NCI-H1105 (cell line): ENCODE data around the gene LTF.
"Not testable (repeated sequence)": the region's sequence is repeated elsewhere in the genome, so short reads cannot be mapped to it uniquely, and the experiment has no call there.

Experiments used
- DNase-seq: peaks from one replicate; lab custom pipeline; 2025; lab: John Stamatoyannopoulos, UW

The LTF gene

DNA sequence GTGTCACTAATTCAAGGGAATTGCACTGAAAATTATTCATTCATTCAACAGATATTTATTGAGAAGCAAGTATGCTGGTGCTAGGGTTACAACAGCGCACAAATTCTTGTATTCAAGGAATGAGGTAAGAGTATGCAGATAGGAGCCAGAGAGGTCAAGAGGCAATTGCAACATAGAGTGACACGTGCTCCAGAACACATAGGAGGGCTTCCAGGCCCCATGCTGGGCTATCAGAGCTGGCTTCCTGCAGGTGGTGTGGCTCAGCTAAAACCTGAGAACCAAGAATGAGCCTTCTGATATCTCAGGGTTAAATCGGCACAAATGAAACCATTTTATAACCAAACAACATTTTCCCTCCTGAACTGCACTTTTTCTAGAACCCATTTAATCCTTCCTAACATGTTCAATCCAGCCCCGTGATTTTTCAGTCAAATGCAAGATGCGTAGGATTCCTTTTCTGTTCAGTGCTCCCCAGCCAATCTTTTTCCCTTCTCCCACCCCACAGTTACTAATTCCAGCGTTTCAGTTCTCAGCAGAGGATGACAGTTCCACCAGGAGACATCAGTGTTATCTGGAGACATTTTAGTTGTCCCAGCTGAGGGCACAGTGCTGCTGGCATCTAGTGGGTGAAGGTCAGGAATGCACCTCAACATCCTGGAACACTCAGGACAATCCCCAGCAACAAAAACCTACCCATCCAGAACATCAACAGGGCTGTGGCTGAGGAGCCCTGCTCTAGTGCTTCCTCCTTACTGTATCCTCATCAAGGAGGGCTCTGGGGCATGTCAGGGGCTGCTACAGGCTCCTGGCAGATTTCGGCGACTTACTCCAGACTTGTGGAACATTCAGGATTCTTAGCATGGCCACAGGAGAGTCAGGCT is 70.9 kb downstream of the LTF start:
- DNase-seq = no peak

GRCh38 chr3:46393011-46393410 is 71.7 kb downstream of the LTF start:
- DNase-seq = no peak

DNA sequence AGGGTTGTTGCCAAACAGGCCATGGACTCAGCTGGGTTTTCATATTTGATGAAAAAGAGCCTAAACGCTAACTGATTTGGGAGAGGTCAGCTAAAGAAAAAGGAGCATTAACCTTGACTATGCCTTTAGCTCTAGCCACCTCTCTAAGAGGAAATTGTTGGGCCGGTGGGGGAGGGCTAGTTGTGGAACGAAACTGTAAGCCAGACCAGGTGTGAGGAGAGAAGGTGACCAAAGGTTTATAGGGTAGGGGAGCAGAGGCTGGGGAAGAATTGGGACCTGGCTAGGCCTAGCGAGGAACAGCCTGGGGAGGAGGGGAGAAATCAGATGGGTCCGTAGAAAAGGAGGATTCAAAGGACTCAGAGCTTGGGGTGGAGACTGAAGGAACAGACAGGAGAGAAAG is 73.2 kb downstream of the LTF start:
- not testable (repeated sequence) for DNase-seq

- no peak for DNase-seq
Measured at GRCh38 chr3:46389306-46389705, 75.4 kb downstream of the LTF start.

DNA sequence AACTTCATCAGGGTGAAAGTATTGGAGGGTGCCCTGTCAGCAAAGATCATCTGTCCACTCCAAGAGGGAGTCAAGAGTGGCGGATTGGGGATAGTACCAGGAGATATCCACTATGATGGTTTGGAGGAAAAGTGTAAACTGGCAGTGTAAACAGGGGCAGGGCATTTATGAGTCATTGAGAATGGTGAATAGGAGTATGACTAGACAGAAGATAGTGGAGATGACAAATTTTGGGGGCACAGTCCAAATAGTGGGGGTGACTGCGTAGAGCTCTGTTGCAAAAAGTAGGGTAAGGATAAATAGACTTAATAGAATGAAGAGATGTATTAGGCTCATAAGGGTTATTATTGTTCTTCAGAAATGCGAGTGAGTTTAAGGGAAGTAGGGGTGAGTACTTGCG is 75.9 kb downstream of the LTF start:
- not testable (repeated sequence) for DNase-seq

- DNase-seq = no peak
Measured at GRCh38 chr3:46386205-46386604, 78.5 kb downstream of the LTF start.
